Ecto neural progenitor cell (in vitro differentiated cells): ENCODE measurements around the gene UCKL1.

Experiments
- DNase-seq: peaks from one replicate; pipeline ENCODE4 v3.0.0-alpha.2; 2018; ENCODE audit warnings: low spot score

The UCKL1 gene

DNA sequence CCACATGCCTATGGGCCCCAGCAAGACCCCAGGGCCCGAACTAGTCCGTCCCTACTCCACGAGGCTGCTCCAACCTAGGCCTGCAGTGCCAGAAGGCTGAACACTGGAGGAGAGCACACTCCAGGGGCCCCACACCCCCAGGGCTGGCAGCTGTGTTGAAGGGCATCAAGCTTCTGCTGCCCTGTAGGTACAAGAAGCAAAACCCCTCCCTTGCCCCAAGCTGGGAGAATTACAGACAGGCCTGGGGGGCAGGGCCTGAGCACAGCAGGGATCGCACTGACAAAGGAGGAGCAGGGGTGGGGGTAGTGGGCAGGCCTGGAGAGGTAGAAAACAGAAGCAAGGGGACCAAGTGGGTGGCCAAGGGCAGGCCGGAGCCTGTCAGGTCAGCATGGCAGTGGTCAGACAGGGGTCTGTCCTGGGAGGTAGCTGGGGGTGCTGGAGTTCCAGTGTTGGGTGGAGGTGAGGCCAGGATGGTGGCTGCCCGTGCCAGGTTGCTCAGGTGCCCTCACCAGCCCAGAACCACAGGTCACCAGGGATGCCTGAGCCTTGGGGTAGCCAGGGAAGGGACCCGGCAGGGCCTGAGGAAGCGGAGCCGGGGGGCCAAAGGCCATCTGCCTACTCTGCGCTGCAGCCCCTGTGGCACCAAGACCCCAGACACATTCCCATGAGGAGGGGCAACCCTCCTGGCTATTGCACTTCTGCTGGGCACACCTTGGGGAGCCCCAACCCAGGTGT is 2.9 kb upstream of the UCKL1 start:
- no peak for DNase-seq

DNA sequence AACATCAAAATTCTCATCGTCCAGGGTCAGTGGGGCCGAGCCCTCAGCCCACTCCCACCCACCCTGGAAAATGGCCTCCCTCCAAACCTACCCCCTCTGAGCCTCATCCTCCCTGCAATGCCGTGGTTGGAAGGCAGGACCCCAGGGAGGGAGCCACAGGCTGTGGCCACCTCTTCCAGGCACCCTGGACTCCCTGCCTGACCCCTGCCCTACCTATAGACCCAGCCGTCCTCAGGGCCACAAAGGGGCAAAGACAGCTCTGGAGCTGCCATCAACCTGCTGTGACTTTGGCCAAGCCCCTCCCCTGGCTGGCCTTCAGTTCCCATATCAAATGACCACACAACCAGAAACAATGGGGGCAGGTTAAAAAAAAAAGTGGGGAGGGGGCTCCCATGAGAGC is 2.3 kb upstream of the UCKL1 start:
- no peak for DNase-seq

DNA sequence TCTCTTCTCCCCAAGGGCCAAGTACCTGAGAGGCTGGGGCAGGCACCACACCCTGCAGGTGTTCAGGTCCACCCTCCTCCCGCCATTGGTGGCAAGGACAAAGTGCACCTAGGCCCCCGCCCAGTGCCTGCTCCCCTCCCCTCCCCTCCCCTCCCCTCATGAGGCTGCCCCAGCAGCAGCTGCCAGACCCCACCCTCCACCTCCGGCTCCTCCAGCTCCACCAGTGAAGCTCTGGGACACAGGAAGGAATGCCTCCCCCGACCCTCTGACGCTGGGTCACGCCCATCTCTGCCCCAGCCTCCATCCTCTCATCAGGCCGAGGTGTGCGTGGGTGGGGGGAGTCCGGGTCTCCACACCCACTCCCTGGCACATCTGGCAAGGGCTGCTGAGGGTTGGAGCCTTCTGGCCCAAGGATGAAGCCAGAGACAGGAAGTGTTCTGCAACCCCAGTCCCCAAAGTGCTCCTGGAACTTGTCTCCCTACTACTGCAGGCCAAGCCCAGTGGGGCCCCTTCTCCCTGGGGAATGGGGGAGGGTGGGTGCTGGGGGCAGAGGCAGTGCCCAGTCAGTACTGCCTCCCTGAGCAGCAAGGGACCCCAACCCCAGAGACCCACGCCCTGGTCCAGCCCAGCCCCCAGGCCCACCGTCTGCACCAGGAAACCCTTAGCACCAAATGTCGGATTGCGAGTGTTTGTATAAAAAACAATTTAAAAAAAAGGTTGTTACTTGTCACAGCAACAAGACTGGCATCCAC is 1.6 kb upstream of the UCKL1 start:
- no peak for DNase-seq

DNA sequence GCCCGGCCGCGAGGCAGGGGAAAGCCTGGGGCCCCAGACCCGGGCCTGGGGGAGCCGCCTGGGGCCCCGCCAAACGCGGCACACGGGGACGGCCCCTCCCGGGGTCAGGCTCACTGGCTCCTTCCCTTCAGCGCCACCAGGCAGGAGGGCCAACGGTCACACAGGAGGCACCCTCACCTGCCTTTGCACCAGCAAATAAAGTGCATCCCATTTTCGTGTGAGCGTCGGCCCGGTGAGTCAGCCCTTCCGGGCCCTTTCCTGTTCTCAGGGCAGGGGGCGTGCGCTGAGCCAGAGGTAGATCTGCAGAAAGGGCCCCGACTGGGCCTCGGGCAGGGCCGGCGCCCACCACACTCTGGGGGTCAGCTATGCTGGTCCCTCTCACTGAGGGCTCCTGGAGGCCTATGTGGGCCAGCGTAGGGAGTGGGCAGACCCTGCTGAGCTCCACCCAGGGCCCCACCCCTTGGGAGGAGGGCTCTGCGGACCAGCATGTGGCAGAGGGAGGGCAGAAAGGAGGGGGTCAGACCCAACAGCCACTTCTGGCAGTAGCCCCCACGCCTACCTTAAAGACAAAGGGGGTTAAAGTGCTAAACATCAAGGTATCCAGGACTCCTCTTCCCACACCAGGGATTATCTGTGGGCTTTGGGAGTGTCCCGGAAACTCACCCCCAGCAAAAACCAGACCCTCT is 931 bp upstream of the UCKL1 start:
- DNase-seq = peak; percentile 74

DNA sequence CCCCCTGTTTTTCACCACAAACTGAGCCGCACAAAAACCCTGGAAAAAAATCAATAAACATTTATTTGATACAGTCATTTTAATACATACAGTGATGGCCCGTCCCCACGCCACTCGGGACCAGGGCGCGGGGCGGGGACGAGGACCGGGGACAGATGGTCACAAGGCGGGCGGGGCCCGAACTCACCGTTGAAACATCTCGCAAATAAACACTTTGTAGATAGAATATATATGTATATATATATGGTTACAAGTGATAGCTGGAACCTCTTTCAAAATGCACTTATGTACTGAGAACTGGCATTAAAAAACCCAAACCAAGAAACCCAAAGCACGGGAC is 418 bp upstream of the UCKL1 start:
- no peak for DNase-seq

DNA sequence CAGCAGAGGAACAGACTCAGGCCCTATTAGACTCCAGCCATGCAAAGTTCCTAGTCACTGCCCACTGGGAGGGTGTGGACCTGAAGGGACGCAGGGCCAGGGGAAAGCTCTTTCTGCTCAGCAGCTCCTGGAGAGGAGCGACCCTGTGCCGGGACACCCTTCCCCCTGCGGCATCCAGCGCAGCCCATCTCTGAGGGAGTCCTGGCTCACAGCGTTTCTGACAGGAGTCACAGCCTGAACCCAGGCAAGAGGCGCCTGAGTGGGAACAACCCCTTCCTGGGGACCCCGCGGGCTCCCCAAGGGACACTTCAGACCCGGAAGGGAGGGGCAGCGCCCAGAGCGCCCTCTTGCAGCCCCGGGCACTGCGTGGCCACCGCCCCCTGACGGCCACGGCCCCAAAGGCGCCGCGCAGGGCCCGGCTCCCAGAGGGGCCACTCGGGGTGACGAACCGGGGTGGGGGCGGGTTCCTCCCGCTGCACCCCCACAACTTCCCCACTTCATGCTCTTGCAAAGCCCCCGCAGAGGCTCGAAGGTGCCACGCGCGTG is 862 bp downstream of the UCKL1 start:
- peak; percentile 65 for DNase-seq

DNA sequence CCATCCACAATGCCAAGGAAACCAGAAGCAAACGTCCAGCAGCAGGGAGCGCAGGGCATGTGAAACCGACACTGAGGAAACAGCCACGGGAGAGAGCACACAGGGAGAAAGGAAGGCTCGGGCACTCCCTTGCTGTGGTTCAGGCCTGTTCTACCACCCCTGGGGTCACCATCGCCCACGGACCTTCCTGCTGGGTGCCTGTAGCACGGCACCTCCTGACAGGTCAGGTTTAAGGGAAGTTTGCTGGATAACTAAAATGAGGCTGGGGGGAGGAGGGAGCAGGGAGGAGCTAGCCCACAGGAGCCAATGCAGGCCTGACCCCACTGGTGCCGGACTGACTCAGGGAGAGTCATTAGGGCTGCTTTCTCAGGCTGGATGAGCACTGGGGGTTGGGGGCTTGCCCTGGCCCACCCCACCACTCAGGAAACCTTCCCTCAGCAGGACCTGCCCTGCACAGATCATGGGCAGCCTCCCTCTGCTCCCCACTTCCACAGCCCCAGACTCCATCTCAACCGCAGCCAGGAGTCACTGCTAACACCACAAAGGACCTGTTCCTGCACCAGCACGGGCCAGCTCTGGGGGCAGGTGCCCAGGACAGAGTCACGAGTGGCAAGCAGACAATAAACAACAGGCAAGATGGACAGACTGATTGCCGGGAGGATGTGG is 2.3 kb downstream of the UCKL1 start:
- no peak for DNase-seq

DNA sequence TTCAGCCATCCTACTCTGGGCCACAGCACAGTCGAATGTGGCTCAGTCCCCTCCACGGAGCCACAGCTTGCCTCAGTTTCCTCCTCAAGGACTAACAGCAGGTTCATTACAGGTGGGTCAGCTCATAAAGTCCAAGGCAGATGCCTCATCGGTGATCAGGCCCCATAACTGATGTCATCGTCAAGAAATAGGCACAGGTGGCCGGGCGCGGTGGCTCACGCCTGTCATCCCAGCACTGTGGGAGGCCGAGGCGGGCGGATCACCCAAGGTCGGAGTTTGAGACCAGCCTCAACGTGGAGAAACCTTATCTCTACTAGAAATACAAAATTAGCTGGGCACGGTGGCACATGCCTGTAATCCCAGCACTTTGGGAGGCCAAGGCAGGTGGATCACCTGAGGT is 3.4 kb downstream of the UCKL1 start:
- DNase-seq = no peak

DNA sequence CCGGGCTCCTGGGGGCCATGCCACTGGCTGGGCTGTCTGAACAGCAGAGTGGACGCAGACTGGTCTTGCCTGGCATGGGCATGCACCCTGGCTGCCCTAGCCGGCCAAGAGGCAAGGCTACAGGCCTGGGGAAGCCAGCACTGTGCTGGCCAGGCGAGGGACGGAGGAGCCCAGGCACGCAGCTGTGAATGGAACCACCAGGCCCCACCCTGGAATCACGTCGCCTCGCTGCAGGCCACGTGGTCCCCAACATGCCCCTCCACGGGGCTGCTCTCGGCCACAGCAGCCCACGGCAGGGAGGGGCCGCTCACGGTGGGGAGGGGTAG is 4.0 kb downstream of the UCKL1 start:
- DNase-seq = no peak

DNA sequence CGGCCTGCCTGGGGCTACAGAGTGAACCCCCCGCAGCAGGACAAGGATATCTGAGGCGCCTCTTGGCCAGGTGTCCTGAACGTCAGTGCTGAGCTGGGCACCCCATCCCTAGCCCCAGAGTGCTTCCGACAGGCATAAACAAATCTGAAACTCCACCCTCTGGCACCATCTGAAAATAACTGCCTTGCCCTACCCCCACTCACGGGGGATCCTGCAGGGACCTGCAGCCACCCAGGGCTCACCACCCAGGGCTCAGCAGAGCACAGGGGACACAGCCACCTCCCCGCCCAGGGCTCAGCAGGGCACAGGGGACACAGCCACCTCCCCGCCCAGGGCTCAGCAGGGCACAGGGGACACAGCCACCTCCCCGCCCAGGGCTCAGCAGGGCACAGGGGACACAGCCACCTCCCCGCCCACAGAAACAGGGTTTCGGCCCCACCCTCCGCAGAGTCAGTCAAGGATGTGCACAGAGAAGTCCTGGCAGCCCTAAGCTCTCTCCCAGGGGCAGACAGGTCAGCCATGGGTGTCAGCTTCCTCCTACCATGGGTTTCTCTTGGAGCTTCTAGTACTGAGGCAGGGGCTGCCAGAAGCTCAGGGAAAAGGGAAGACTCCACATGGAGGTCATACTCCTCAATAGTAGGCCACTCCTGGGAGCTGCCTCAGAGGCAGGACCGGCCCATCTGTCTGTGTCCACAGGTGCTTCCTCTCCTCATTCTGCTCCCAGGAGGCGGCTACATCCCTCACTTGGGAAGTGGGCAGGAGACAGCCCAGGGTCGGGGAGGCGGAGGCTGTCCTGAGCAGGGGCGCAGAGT is 4.6 kb downstream of the UCKL1 start:
- no peak for DNase-seq

DNA sequence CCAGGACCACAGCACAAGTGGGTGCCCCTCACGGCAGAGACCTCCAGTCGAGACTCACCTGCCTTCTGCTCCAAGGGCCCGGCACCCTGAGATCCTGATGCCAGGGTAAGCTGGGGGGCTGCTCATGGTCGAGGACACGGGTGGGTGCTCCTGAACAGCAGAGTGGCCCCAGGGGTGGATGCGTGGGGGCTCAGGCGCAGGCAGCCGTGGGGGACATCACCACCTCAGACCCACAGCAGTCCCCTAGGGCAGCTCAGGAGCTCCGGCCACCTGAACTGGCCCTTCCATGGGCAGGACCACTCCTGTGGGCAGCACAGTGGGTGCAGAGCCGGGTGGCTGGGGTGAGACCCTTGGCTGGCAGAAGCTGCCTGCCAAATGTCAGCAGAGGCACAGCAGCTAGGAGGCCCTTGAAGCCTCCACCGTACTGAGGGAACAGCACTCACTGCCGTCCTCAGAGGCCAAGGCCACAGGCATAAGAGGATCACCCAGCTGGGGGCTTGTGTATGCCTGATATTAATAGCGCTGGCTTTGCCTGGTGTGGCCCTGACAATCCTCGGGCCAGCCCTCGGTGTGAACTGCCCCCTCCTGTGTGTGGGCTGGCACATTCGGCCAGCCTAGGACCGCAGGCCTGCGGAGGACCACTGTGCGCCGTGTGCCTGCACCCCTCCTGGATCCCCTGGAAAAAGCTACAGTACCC is 5.4 kb downstream of the UCKL1 start:
- no peak for DNase-seq

DNA sequence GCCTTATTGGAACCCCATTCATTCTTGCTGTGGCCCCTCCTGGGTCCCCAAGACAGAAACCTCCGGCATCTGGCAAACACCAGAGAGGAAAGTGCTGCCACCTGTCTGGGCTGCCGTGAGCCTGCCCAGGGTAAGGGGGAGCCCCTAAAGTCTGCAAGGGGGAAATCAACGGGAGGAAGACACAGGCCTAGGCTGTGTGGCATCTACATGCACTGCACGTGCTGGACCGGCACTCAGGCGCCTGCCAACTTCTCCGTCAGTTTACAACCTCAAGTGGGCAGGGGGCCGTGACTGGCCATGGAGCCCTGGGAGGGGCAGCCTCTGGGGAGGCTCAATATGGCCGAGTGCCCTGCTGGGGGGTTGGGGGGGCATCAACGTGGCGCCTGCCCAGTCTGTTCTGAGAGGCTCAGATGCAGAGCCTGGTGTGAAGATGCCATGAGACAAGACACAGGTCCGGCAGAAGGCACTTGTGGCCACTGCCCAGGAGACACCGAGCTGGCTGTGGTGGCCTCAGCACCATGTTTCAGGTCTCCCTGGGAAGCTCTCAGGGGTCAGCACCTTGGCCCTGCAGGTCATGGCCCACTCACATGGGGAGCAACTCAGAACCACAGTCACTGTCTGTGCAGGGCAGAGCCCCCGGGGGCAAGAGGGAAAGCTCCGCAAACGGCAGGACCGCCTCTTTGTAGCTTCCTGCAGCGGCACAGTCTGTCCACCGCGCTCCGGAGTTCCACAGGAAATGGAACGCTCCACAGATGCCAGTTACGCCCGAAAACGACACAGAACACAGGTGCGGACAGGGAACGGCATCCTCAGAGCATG is 8.4 kb downstream of the UCKL1 start:
- no peak for DNase-seq

DNA sequence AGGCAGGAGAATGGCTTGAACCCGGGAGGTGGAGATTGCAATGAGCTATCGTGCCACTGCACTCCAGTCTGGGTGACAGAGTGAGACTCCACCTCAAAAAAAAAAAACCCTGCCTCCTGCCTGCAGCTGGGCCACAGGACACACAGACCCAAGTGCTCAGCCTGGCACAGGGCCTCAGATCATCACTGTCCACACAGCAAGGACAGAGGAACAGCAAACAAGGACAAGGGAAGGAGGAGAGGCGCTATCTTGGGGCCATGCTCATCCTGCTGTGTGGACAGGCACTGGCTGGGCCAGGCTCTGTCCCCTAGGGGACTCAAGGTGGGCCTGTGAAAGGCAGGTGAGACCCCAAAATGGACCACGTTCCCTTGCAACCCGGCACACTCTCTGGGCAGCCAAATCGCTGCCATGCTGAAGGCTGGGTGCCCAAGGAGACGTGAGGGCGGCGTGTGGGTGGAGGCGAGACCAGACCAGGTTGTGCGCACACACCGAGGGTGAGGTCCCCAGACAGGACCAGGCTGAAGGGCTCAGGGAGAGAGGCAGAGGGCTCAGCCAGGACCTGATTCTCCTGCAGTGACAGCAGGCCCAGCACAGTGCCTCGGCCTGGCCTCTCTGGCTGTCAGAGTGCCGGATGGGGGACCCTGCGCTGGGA is 9.1 kb downstream of the UCKL1 start:
- DNase-seq = no peak

DNA sequence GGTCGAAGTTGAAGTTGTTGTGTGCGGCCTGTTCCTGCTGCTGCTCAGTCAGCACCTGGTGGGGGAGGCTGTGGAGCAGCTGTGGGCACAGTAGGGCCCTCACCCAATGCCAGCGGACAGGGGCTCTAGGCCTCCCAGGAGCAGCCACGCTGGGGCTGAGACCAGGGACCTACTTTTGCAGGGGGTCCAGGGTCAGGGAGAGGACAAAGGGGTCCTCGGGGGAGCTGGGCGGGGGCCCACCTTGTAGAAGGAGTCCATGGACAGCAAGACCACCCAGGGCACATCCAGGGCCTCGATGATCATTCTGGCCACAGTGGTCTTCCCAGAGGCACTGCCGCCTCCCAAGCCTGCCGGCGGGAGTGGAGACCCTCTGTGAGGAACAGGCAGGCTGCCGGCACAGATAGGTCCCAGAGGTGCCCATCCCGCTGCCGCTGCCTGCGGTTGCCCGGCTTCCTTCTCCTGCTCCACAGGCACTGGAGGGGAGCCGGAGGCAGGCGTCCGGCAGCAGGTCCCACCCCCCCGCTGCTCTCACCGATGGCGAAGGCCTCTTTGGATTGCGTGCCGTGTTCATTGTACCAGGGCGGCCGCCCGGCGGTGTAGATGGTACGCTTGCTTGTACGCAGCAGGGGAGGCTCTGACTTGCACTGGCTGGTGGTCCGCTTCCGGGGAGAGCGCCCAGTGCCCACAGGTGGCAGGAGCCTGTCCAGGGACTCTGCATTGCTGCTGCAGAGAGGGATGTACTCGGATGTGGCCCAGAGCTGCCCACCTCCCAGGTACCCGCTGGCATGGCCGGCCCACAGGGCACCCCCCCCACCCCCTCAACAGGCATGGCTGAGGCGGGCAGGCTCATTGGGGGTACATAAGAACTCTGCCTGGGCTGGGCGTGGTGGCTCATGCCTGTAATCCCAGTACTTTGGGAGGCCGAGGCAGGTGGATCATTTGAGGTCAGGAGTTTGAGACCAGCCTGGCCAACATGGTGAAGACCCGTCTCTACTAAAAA is 10.0 kb downstream of the UCKL1 start:
- no peak for DNase-seq

DNA sequence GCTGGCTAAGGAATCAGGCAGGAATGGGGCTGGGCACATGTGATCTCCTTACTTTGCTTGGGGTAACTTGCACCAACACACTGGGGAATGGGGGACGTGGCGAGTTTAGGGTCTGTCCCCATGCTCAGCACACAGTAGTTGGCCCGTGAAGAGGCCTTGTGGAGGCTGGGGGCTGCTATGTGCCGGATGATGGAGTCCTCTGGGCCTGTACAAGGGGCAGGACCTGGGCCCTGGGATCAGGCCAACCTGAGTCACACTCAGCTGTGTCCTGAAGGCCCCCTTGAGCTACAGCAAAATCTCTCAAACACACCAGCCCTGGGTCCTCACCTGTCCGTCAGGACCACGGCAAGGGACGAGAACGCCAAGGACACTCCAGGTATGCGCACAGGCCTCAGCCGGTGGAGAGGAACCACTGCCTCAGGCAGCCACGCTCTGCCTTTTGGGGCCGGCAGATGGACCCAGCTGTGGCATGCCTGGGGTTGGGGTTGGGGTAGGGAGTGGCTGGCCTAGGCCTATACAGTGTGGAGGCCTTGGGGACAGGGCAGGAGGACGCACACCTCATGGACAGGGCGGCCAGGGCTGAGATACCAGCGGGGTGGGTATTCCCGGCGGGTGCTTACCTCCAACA is 11.1 kb downstream of the UCKL1 start:
- no peak for DNase-seq

DNA sequence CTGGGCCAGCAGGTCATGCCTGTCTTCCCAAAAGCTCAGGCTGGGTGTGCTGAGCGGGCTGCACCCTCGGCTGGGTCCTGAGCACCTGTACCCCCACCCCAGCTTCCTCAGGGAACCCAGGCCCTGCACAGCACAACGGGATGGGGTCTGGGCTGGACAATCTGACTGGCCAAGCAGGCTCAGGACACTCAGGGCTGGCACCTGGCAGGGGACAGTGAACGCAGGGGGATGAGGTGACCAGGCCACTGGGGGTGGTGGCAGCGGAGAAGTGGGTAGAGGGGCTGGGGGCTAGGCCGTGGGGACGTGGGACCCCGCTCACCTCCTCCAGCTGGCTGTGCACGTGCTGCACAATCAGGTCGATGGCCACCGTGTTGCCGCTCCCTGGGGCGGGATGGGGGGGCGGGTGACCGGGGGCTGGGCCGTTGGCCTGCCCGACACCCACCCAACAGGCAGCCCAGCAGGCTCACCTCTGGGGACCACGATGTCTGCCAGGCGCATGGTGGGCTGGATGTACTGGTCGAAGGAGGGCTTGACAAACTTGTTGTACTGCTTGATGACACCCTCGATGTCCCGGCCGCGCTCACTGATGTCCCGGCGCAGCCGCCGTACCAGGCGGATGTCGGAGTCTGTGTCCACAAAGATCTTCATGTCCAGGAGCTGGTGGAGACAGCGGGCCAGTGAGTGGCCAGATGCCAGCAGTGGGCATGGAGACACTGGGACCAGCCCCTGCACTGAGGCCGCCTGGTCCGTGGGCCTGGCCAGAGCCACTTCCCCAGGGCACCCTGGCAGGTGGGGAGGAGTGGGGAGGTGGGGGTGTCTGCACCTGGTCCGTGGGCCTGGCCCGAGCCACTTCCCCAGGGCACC is 11.9 kb downstream of the UCKL1 start:
- DNase-seq = no peak

DNA sequence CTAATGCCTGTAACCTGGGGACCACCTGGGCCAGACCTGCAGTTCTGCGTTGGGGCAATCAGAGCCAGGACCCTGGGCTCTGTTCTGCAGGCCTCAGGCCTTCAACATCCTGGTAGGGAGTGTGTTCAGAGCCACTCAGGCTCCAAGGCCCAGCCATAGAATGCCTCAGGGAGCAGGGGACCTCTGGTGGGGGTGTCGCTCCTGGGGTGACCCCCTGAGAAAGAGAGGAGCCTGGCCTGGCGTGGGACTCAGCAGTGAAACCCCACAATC is 12.5 kb downstream of the UCKL1 start:
- no peak for DNase-seq
